HG03196 (cell line): ENCODE results near the gene LAPTM4A.

Source experiments
- ATAC-seq: cut with Tn5 transposase; IDR thresholded peaks from one replicate; pipeline ENCODE4 v1.9.1; 2021; ENCODE audit not compliant: unreplicated experiment

The LAPTM4A gene

DNA sequence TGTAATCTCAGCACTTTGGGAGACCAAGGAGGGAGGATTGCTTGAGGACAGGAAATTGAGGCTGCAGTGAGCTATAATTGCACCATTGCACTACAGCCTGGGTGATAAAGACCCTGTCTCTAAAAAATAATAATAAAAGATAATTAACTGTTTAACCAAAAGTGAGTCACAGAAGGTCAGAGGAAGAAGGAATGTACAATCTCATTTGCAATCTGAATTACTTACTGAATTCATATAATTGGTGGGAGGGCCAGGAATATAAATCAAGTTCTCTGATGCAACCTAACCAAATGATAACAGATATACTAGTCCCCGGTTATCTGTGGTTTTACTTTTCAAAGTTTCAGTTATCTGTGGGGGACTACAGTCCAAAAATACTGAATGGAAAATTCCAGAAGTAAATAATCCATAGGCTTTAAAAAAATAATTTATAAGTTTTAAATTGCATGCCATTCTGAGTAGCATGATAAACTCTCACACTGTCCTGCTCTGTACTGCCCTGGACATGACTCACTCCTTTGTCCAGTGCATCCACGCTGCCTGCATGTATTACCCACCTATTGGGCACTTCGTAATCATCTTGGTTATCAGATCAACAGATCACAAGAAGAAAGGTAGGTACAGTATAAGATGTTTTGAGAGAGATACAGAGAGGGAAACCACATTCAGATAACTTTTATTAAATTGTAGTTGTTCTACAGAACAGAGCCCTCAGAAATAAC lies 26.2 kb downstream of the LAPTM4A start:
- no peak for ATAC-seq

DNA sequence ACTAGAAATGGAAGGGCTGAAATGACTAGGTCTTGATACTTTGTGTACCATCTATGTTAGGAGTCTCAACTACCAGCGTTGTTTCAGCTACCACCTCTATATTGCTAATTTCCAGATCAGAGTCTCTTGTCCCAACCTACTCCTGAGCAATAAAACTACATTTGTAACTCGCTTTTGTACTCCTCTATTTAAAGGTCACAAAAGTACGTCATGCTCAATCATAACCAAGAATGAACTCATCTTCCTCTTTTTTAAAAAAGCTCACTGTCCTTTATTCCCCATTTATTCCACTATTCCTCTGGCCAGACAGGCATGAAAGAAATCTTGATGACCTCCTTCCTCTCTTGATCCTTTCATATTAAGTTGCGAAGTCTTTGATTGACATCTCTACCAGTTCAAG lies 27.7 kb downstream of the LAPTM4A start:
- no peak for ATAC-seq

DNA sequence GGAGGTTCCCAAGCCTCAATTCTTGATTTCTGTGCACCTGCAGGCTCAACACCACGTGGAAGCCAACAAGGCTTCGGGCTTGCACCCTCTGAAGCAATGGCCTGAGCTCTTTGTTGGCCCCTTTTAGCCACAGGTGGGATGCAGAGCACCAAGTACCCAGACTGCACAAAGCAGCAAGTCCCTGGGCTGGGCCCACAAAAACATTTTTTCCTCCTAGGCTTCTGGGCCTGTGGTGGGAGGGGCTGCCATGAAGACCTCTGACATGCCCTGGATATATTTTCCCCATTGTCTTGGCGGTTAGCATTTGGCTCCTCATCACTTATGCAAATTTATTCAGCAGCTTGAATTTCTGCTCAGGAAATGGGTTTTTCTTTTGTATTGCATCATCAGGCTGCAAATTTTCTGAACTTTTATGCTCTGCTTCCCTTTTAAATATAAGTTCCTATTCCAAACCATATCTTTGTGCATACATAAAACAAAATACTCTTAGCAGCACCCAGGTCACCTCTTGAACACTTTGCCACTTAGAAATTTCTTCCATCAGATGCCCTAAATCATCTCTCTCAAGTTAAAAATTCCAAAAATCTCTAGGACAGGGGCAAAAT lies 29.9 kb downstream of the LAPTM4A start:
- no peak for ATAC-seq

DNA sequence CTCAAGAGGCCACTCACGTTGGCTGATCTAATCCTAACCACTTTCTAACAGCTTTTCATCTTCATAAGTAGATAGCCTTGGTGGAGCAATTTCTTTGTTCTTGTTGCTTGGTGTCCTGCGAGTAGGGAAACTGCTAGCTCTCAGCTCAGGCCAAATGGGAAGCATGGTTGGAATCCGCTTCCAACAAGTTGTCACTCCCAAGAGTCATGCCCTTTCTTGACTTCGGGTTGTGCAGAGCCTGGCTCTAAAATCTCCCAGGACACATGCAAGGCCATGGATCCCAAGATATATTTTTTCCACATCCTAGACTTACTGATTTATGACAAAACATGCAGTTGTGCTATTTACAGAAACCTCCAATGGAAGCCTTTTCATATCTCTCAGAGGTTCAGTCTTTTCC lies 31.7 kb downstream of the LAPTM4A start:
- ATAC-seq, result no peak

DNA sequence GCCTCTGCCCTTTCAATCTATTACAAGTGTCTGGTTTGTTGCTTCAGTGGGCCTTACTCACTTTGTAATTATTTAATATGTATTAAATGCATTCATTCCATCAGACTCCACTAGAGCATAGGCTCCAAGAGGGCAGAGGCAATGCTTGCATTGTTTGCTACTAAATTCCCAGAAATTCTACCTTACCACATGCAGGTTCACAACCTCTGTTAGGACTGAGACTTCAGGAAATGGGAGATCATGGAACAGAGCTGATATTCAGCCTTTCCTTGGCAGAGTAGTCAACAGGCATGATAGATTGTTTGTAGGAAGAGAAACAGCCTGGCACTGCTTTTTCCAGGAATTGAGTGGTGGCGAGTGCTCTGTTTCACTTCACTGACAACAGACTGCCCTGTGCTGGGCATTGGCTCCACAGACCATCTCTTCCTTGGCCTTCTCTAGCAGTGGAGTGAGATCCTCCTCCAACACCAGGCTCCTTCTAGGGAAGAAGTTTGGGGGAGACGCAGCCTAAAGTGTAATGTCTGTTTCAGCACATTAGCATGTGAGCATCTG lies 32.8 kb downstream of the LAPTM4A start:
- no peak for ATAC-seq

DNA sequence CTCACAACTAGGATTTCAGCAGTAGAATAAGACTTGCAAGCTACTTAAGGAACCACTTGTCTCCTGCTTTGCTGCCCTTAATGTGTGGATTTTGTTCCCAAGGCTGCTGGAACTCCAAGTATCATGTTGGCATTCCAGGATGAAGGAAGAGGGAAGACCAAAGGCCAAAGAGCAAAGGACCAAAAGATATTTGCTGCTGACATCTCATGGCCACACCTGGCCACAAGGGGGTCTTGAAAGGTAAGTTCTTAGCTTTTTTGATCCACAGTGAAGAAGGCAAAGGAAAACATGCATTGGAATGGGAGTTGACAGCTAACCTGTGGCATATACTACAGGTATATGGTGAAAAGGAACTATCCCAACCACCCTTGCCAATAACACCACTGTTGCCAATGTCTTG lies 35.1 kb downstream of the LAPTM4A start:
- ATAC-seq, result no peak

DNA sequence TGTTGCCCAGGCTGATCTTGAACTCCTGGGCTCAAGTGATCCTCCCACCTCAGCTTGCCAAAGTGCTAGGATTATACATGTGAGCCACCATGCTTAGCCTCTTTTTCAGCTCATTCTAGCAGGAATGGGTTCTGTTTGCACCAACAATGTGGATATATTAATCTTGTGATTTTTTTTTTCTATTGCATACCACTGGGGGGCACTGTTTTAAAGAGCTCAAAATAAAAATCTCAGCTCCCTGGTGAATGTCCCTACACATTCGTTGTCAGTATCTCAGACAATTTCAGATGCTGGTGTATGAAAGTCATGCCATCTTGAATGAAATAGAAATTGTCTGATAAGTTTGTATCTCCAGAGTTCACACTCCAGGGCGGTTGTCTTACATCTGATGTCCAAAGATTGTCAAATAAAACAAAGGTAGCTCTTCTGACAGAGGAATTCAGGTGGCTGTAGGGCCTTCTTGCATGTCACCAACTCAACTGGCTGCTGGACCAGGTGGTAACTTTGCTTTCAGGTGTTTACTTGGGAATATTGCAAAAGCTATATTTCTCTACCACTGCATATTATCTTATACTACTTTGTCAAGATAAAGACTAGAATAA lies 35.8 kb downstream of the LAPTM4A start:
- ATAC-seq, result no peak

DNA sequence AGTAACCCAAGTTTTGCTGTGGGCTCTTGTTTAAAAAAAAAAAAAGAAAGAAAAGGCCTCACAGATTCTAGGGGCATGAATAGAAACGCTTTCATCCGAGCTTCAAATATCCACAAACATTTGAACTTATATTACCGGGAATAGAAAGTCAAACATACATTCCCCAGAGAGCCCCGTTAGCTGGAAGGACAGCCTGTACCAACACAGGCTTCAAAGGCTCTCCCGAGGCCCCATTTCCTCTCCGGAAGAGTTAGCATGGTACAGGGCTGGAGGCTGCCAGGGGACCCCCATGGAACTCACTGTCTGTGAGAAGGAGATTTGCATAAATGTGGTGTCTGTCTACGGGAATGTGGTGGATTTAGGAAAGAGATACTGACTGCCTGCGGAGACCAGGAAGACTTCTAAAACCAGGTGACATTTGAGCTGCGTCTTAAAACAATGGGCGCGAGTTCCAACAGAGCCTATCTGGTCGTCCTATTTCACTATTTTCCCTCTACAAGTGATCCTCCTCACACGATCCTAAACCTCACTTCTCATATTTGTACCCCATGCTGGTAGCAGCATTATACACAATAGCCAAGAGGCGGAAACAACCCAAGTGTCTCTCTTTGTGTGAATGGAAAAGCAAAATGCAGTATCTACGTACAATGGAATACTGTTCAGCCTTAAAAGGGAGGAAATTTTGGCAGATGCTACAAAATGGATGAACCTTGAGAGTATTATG lies 38.1 kb downstream of the LAPTM4A start:
- ATAC-seq, result no peak

DNA sequence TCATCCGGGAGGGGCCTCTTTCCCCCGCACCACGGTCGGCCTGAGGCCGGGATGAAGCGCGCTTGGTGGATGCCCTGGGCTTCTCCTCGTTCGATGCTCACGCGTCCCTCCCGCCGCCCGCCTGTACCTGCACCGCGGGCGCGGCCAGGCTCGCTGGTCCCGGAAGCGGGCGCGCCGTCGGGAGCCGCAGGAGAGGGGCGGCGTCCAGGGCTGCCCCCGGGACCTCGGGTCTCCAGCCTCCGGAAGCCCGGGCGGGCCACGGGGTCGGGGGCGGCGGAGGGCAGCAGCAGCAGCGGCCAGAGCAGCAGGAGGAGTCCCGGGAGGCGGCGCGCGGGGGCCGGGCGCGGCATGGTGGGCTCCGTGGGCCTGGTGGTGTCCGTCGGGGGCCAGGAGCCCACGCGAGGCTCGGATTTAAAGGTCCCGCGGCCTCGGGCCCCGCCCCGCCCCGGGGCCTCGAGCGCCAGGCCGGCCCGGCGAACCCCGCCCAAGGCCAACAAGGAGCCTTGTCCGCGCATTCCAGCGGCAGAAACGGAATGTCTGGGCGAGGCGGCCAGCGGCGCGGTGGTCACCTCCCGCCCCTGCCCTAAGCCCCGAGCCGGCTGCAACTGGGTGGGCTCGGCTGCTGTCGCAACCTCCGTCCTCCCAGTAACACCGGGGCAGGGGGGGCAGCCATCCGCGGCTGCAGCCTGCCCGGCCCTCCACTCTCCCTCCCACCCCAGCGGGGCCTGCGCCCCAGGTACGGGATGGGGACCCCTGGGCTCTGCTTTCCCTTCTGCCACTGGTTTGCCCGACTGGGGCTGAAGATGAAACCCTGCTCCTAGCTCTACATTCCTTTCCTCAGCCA lies 38.9 kb downstream of the LAPTM4A start, which contains the start of gene MATN3:
Gene MATN3, minus strand, starts transcription at position 387 of the 844 bp plus-strand sequence. Its CDS starts 37 bp downstream, at position 350.
- ATAC-seq, result no peak

DNA sequence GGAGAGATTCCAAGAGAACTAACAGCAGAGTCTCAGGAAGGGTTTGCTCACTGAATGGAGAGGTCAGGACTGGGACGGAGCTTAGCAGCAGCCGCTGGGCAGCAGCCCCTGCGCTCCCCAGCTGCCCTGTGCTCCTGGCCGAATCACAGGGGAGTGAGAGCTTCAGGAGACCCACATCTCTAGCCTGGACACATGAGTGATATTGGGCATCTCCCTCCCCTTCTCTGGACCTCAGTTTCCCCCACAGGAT lies 39.5 kb downstream of the LAPTM4A start:
- no peak for ATAC-seq

DNA sequence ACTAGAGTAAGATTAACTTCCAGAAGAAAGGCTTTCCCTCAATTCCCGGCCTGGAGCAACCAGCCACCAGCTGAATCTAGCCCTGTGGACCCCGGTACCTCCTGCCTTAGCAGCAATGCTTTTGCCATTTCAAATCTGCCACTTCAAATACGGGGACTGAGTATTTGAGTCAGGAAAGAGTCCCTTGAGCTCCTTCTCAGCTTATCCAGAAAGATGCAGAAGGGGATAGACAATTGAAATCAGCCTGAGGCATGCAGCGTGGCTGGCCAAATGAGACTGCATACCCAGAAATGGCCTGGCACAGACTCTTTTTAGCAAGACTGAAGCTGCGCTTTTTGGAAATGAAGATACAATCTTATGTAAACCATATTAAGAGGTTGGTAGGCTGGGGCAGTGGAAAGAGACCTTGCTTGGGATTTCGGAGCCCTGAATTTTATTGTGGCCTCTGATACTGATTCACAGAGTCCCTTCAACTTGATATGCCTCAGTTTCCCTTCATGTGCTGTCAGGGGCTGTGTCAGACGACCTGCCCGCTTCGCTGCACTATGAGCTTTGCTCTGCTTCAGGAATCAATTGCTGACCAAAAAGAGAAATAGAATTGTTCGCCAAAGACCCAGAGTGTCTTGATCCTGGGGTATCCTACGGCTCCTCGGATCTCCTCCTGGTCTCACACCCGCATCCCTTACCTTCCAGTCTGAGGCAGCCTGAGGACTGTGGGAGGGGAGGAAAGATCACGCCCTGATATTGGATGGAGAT lies 40.0 kb downstream of the LAPTM4A start:
- ATAC-seq, result no peak

DNA sequence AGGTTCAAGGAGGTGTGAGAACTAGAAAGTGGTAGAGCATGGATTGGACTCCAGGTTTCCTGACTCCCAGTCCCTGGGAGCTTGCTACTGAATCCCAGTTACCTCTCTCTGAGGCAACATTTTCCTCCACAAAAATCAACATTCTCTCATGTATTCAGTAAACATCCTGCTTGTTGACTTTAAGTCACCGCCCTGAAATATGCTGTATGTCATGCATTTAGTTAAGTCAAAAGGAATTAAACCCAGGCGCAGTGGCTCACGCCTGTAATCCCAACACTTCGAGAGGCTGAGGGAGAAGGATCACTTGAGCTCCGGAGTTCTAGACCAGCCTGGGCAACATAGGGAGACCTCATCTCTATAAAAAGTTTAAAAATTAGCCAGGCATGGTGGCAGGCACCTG lies 42.7 kb downstream of the LAPTM4A start:
- ATAC-seq, result no peak

DNA sequence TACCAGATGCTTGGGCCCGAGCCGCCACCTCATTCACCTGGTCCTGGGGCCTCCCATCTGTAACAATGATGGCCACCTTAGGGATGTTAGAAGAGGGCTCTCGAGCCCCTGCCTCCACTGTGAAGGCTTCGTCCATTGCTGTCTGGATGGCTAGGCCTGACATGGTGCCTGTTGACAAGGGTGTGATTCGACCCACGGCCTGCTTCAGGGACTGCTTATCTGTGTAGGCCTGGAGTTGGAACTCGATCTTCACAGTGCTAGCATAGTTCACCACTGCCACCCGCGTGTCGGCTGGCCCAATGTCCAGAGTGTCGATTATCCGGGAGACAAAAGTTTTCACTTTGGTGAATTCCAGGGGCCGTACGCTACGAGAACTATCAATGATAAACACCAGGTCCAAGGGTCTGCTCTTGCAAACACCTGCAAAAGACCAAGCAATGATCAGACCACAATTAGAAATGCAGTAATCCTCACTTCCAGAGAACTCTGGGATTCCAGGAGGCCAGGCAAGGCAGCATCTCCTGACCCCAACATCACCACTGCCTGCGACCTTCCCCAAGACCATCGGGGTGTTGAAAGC lies 45.4 kb downstream of the LAPTM4A start:
- ATAC-seq, result no peak

DNA sequence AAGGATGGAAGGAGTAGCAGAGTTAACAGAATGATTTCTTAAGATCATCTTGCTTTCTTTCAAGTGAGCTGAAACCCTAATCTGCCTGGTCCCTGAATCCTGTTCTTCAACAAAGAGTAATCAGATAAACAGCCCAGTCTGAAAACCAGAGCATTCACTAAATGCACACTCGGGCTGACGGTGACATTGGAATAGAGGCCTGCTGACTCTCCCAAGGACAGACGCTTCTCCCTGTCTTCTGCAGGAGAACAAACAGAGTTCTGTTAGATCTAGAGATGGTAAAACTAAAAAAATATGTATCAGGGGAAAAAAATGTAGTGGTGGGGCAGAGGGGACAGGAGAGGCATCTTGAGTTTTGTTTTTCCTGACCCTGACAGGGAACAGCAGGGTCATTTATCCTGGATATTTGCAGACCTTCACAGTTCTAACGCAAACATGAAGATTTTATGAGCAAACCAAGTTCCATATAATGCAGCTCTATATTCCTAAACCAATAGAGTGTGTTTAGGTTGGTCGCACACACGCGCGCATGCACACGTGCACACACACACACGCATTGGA lies 46.3 kb downstream of the LAPTM4A start:
- ATAC-seq, result no peak

DNA sequence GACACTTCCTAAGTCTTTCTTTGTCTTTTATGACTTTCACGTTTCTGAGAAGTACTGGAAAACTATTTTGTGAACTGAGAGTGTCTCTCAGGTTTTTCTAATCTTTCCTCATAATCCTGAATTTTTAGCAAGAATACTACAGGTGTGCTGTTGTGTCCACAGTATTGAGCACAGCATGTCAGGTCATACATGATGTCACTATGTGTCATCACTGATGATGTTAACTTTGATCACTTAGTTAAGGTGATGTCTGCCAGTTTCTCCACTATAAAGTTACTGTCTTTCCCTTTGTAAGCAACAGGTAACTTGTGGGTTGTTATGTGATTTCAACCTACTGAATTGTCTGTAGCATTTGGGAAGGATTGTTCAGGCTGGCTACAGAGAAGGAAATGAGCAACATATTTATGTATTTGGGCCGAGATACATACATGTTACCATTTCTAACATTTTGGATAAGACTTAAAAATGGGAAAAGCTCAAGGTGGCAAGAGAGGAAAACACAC lies 50.0 kb downstream of the LAPTM4A start:
- no peak for ATAC-seq

DNA sequence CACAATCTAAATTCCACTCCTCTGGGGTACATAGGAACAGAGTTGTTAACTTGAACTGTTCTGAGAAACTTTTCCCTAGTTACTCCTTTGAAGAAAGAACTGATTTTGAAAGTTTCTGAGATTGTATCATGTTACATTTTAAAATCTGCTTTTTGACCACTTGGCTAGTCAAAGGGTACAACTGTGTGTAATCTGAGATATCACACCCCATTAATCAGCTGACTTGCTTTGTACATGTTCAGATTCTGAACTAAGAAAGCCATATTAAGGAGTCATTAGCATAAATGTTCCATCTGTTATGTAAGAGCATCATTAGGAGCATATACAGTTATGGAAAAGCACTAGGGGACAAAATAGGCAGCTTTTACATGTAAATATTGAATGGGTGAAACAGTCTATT lies 57.7 kb downstream of the LAPTM4A start:
- ATAC-seq, result no peak

DNA sequence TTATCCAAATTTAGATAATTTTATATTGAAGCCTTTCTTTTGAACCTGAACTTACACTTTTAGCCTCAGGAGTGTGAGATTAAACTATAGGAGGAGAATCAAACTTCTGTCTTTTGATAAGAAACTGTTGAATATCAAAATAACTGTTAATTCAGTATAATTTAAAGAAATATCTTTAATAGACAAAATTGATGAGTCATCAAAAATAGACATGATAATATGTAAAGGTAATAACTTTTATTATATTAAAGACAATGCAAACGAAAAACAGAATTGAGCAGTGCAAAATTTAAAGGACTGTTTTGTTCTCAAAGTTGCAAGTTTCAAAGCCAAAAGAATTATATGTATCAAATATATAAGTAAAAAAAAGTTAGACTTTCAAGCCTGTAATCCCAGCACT lies 59.5 kb downstream of the LAPTM4A start:
- no peak for ATAC-seq

DNA sequence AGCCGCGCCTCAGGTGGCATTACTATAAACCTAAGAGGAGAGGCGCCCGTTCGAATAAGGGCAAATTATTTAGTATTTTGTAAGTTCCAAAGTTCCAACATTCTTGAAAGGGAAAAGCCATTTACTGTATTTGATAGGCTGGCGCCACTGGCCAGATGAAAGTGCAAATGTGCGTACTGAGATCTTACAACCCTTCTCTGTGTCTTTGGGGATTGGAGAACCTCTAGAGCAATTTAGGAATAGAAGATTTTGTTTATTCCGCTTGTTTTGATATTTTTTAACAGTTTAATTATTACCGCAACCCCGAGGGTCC lies 61.1 kb downstream of the LAPTM4A start:
- no peak for ATAC-seq

DNA sequence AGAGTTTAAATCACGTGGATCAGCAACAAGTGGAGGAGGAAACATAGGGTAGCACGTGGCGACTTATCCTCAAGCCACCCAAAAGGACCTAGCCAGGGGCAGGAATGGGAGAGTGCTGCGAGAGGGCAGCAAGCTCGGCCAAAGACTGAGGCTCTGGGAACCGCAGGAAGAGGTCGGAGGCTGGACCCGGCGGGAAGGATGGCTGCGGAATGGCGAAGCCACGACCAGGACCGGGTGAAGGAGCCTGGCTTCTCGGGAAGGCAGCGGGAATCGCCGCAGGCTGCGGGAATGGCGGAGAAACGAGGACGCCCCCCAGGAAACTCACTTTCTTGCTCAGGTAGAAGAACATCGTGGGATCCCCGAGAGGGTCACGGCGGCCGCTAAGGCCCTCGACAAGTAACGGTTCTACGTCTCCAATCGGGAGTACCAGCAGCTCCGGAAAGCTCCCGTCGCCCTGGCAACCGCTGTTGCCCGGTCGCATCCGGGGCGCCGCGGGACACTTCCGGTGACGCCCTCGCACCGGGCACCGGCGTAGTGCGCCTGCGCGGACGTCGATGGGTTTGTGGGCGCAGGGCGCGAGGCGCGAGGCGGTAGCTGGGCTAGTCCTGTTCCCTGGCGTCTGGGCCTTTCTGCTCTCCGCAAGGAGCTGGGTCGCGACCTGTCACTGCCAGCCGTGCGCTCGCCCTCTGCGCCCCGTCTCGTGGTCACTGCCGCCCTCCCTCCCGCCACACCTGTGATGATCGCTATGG lies 61.6 kb downstream of the LAPTM4A start, which contains the start of gene WDR35:
Gene WDR35, minus strand, starts transcription at position 439 of the 749 bp plus-strand sequence. Its CDS starts 90 bp downstream, at position 349.
- peak; percentile 95 for ATAC-seq
